Activated CD4-positive, alpha-beta T cell treated with anti-CD3 and anti-CD28 coated beads for 4 hours (primary cell): Measurements from ENCODE around the gene ACO2.
"Not testable (repeated sequence)": the region's sequence is repeated elsewhere in the genome, so short reads cannot be mapped to it uniquely, and the experiment has no call there.

Source experiments
- DNase-seq, 2 donors: peaks; one replicate each; pipeline ENCODE4 v3.0.0-alpha.2; 2020

Gene ACO2

DNA sequence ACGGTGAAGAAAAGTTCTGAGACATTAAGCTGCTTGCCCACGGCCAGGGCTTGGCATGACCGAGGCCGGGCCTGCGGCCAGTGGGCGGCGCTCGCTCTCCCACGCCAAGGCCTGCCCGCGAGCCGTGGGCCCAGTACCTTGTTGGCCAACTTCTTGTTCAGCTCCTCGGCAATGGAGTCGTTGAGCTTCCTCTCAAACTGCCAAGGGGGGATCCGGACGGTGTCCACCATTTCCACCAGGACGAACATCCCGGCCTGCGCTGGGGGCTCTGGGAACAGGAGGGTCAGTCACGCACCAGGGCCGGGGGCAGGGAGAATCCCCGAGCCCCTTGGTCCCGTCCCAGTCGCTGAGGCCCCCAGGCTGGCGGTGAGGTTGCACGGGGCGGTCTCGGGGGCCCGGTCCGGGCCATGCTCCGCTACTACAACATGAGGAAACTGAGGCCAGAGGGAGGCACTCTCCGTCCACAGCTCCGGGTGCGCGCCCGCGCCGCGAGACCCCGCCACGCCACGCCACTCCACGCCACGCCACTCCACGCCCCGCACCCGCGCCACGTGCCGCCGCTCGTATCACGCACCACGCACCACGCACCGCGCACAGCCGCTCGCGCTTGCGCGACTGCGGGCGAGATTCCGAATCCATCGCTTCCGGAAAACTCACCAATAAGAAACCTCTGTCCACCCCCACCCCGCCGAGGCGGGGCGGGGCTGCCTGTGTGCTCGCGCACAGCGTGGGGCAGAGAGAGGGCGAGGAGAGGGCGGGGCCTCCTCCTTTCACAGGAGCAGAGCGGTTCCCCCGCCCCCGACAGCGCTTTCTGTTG lies 75.1 kb downstream of the ACO2 start, which contains the start of gene POLR3H:
TSS of gene POLR3H (minus strand) at position 617 of the 817 bp plus-strand sequence. CDS start at position 248, 369 bp downstream.
- DNase-seq, result peak; percentile 97

DNA sequence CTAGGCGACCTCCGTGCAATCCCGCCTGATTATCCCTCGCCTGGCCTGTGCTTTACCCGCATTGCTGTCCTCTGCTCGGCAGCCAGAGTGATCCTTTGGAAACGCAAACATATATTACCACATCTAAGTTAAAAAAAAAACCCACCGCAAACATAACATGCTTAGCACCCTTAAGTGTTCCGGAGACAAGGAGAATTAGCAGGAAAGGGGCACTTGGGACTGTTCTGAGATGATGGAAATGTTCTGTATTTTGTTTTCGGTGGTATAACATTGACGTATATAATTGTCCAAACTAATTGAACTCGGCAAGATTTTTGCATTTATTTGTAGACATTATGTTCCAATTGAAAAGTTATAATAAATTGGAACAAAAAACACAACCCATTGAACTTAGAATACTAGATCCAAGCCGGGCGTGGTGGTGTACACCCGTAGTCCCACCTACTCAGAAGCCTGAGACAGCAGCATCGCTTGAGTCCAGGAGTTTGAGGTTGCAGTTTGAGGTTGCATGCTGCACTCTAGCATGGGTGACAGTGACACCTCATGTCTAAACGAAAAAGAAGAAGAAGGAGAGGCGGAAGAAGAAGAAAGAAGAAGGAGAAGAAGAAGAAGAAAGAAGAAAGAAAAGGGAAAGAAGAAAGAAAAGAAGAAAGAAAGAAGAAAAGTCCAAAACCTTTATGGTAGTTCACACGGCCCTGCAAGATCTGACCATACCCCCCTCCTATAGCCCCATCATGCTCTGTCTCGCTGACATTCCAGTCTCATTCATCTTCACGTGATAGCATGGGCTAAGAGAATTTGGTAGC lies 76.0 kb downstream of the ACO2 start:
- DNase-seq, result no peak

DNA sequence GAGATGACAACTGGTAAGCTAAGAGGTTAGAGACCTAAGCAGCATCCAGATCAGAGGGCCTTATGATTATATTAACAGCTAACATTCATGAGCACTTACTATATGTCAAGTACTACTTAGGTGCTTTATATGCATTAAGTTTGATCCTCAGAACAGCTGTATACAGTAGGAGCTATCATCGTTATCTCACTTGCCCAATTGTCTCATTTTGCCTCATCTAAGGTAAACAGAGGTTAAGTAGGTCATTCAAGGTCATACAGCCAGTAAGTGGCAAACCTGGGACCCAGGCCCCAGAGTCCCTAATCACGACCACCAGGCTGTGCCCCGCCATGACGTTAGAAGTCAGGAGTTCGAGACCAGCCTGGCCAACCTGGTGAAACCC lies 79.9 kb downstream of the ACO2 start:
- DNase-seq, result no peak

DNA sequence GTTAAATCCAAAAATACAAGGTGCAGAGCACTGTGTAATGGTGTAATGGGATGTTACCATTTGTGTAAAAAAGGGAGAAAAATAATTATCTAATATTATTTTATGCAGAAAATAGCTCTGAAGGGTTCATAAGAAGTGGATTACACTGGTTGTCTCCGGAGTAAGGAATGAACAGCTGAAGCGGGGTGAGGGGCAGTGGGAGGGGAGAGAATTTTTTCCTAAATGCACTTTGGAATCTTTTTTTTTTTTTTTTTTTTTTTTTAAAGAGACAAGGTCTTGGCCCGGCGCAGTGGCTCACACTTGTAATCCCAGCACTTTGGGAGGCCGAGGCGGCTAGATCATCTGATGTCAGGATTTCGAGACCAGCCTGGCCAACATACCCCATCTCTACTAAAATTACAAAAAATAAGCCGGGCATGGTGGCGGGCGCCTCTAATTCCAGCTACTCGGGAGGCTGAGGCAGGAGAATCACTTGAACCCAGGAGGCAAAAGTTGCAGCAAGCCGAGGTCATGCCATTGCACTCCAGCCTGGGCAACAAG lies 82.1 kb downstream of the ACO2 start:
- DNase-seq, result no peak

DNA sequence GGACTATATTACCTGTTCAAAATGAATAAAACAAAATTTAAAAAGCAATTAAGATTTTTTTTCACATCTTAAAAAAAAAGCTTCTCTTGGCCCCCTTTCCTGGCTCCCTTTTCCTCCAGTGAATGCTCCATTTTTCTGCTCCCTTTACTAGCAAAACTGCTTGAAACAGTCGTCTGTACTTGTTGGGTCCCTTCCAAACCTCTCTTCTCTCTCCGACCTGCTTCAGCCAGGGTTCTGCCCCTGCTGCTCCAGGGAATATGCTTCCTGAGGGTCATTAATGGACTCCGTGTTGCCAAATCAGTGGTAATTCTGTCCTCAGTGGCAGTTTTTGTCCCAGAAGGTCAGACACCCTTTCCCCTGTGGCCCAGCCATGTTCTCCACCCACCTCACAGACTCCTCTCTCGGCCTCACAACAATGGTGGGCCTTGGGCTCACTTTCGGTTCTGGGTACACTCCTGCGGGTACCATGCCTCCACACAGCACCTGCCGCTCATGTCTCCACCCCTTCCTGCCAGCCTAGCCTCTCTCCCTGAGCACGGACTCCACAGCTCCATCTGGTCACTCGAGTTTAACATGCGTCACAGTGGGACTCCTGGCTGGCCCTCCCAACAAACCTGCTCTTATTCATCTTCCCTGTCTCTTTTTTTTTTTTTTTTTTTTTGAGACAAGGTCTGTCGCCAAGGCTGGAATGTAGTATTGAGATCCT lies 83.1 kb downstream of the ACO2 start:
- DNase-seq, result no peak

DNA sequence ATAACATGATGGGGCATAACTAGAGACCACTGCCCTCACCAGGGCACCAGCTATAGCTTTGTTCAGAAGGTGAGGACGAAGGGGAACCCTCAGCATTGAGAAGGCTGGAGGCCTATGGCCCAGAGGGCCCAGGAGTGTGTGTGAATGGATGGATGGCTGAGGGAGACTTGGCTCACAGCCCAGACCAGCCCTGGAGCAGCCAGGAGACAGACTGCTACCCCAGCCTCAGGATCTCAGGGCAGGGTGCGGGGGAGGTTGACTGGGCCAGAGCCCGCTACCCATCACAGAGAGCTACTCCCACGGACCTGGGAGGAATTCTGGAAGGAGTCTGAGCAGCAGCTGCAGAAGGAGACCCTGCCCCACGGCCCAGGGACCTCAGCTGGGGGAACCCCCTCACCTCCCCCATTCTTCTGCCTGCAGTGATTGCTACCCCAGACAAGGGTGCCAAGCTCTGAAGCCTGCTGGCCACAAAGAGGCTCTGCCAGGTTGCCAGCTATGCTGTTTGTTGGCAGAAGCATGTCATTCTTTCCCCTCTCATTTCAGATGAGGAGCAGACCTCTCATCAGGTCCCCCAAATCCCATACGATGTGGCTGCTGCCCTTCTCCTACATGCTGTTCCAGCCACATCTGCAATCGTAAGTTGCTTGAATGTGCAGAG lies 86.5 kb downstream of the ACO2 start:
- no peak for DNase-seq

DNA sequence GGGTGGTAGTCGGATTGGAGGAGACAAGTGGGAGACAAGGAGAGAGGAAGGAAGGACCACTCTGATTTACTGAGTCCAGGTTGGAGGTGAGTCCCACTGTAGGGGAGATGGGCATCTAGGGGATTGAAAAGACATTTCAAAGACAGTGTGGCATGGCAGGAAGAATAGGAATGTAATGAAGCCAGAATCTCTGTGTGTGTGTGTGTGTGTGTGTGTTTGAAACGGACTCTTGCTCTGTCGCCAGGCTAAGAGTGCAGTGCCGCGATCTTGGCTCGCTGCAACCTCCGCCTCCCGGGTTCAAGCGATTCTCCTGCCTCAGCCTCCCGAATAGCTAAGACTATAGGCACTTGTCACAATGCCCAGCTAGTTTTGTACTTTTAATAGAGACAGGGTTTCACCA lies 87.6 kb downstream of the ACO2 start:
- no peak for DNase-seq

DNA sequence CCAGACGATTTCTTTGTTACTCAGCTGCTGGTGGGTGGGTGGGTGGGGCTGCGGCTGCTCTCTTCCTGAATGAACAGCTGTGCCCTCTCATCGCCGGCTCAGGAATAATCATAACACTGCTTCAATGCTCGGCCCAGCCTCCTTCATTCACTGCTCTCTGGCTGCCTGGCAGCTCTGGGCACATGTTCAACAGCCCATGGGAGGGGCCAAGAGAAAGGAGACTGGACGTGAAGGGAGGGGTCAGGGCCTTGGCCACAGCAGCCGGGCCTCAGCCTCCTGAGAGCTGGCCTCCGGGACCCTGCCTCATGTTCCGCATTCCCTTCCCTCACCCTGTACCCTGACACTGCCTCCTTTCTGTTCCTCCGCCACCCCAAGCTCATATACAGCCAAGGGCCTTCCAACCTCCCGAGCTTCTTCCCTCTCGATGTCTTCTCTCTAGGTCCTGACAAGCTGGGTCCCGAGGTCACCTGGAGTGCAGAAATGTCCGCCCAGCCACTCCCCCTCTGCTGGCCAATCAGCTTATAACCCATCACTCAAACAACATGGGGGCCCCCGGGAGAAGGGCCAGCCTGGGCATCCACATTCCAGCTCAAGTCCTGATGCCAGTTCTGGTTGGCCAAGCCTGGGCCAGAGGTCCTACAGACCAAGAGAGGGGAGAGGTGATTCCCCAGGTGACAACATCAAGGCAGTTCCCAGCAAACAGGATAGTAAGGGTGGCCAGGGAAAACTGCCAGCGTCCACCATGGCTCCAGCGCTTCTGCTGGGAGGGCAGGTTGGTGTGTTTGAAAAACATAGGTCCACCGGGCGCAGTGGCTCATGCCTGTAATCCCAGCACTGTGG lies 88.7 kb downstream of the ACO2 start:
- no peak for DNase-seq

DNA sequence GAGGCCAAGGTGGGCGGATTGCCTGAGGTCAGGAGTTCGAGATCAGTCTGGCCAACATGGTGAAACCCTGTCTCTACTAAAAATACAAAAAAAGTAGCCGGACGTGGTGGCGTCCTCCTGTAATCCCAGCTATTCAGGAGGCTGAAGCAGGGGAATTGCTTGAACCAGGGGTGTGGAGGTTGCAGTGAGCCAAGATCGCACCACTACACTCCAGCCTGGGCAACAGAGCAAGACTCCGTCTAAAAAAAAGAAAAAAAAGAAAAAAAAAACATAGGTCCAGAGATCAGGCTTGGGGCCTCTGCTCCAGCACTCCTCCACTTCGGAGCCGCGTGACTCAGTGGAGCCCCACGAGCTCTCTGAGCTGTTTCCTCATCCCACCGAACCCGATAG lies 89.3 kb downstream of the ACO2 start:
- DNase-seq, result not testable (repeated sequence)

DNA sequence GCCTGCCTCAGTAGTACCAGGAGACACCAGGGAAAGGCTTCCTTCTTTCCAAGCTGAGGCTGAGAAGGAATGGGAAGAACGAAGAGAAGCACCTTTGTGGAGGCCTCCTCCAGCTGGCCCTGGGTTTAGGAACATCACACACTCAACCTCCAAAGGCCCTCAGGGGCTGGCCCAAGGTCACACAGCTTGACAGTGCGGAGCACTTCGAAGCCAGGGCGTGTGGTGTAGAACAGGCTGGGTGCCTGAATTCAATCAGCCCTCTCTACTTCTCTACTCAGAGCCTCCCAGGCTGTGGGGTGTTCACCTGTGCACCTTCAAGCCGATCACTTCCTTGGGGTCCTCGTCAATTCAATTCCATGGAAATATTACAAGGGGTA lies 91.2 kb downstream of the ACO2 start:
- no peak for DNase-seq

DNA sequence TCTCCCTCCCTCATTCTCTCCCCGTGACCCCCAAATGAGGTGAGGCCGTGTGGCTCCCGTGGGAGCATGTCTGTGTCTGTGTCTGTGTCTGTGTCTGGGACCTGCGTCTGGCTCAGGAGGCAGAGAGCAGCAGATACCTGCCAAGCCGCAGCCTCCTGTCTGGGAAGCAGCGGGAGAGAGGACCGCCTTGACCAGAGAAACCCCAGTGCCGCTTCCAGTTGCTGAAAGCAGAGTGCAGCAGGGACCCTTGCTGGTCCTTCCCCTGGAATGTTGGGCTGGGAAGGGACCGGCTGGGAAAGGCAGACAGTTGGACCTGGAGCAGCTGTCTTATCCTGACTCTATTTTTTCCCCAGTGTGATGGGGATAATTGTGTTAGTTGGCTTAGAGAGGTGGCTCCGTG lies 92.4 kb downstream of the ACO2 start:
- DNase-seq, result no peak

DNA sequence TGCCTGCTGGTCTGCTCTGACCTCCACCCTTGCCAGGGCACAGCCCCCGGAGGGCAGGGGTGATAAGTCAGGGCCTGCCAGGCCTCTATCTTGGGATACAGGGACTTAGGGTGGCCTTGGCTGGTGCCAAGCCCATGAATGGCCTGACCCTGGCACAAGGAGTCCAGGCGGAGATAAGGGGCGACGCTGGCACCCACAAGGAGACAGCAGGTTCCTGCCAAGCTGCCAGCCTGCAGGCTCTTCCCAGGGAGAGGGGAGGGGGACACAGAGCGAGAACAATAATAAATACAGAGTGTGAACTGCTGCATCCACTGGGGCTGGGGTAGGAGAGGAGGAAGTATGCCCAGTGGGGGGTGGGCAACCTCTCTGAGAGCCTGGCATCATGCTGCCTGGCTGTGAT lies 92.9 kb downstream of the ACO2 start:
- no peak for DNase-seq

DNA sequence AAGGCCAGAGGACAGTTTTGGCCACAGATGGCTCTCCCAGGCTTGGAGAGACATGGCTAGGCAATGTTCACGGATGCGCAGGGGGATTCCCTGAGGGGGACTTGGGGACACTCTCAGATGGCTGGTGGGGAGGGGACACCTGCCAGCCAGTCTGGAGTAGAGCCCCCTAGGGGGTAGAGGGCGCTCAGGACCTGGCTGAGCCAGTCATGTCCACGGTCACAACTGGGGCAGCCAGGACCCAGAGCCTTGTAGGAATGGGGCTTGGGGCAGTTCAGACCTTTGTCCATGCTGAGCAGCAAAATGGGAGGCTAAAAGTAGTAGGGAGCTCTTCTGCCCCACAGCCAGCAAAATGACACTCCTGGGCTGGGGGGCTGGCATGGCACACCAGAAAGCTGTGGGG lies 93.5 kb downstream of the ACO2 start:
- no peak for DNase-seq

DNA sequence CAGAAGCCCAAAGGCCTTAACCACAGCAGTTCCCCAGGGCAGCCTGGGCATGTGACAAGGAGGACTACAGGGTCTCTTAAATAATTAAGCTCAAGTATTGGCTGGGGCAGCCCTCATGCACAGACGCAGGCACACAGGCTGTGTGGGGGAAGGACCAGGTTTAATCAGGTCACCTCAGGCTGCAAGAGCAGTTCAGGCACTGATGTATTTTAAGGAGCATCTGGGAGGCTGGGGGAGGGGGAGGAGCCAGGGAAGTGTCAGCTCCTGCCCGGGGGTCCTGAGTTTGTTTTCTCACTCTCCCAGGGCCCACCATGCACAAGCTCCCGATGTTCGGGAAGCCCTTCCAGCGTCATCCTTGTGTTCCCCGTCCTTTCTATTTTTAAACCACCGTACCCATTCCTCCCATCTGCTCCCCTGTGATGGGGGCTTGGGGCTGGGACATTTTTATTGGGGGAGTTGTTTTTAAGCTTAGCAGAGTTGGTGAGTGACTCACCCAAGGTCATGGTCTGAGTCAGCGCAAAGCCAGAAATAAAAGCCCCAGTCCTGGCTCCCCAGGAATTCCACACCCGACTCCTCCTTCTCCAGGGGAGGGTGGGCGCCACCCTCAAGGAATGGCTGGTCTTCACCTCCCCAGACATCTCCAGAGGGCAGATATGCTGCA lies 94.3 kb downstream of the ACO2 start:
- DNase-seq, result no peak

DNA sequence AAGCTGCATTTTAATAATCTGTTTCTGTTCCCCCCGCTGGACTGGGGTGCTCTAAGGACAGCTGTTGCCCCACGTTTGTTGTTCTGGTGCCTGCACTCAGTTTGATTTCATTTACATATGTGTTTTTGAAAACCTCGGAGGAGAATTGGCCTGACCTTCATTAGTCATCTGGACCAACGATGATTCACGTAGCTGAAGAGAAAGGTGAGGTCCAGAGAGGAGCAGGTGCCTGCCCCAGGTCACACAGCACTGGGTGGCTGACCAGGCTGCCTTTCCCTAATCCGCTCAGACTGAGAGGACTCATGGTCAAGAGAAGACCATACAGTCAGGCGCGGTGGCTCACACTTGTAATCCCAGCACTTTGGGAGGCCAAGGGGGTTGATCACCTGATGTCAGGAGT lies 95.6 kb downstream of the ACO2 start:
- no peak for DNase-seq

DNA sequence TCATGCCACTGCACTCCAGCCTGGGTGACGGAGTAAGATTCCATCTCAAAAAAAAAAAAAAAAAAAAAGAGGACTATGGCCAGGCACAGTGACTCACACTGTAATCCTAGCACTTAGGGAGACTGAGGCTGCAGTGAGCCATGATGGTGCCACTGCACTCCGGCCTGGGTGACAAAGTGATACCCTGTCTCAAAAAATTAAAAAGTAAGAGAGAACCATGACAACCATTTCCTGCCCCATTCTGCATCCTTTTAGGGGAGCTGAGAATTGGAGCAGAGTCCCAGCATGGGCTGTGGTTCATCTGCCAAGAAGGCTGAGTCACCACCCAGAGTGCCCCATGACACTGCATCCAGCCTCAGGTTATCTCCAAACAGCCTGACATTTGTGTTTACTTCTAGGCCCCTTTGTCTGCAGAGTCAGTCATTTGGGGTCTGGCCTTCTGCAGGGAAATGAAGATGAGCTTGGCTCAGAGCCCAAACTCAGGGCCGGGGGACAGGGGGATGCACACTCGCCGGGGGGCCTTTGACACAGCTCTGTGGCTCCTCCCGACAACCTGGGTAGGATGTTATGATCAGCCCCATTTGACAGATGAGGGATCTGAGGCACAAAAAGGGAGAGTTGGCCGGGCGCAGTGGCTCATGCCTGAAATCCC lies 96.6 kb downstream of the ACO2 start:
- DNase-seq, result no peak

DNA sequence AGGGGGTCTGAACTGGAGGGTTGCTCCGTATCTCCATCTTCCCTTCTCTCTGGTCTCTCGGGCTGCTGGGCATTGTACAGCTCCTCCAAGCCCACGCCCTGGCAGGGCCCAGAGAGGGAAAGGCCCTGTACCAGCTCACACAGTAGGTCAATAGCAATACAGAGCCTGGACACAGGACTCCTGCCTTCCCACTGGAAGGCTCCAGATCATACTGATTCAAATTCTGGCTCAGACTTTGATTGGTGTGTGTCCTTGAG lies 98.5 kb downstream of the ACO2 start:
- no peak for DNase-seq

DNA sequence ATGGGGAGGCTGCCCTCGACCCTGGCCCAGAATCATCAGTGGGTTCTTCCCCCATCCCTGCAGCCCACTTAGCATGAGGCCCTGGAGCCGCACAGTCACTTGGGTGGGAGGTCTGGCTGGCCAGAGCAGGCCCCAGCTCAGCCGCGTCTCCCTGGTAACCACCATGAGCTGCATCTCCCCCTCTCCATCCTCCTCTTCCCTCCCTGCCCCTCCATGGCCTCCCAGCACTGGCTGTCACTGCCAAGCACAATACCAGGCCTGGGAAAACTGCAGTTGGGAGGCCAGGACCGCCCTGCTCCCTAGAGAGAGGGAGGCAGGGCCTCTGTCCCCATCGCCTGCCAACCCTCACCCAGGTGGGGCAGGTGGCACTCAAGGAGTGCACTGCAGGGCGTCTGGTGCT lies 99.9 kb downstream of the ACO2 start:
- DNase-seq, result no peak

DNA sequence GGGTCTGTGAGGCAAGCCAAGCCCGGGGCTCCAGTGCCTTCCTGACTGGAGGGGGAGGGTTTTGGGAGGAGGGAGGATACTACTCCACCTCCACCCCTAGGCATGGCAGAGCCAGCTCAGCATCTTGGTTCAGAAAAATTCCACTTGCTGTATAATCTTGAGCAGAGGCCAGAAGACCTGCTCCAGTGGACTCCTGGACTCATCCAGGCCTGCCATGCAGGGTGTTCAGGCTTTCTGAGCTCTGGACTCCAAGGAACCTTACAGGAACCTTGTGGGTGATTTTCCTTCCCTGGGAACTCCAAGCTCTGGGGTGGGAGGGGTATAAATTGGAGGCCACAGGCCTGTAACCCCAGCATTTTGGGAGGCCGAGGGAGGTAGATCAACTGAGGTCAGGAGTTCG lies 101.3 kb downstream of the ACO2 start:
- DNase-seq, result no peak

DNA sequence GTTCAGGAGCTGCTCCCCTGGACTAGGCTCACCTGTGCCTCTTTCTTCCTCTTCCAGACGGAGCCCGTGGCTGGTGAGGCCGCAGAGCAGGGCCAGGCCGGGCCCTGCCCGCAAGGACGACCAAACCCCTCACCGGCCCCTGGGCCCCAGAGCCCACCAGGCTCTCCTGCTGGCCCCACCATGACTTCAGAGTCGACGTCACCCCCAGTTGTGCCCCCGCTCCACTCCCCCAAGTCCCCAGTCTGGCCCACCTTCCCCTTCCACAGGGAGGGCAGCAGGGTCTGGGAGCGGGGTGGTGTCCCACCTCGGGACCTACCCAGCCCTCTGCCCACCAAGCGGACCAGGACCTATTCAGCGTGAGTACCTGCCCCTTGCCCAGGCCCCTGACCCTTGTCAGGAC lies 102.9 kb downstream of the ACO2 start:
- DNase-seq, result no peak

DNA sequence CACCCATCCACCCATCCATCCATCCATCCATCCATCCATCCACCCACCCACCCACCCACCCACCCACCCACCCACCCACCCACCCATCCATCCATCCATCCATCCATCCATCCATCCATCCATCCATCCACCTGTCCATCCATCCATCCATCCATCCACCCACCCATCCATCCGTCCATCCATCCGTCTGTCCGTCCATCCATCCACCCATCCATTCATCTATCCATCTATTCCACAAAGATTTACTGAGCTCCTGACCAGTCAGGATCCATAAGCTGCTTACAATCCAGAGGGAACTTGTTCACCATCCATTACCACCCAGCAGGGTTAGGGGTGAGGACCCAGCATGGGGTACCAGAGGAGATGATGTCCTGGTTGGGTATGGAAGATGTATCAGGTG lies 103.4 kb downstream of the ACO2 start:
- DNase-seq, result not testable (repeated sequence)
